ENCODE results near the gene PI3. TPM values are rescaled to one million over a fixed set of nuclear protein-coding genes. Genes with fewer than 3 reads are reported as not detected.
"Not testable (repeated sequence)": the region's sequence is repeated elsewhere in the genome, so short reads cannot be mapped to it uniquely, and the experiment has no call there.

Gene PI3
- total RNA-seq (100 to 1,000 TPM in 1 of 2 donors, 1 to 10 TPM in 1; 1.4 to 165 TPM), polyA plus RNA-seq (ENCODE audit: insufficient read length in 6 of 6) (under 1 TPM in 1 of 6 donors, not detected in 5; 0.25 TPM)
- long read RNA-seq, donor 1, result 0 reads
- long read RNA-seq, donor 2, result 0 reads
- long read RNA-seq, donor 3, result 0 reads
- long read RNA-seq, donor 4, partial matches to known transcripts, result 0 of 1 reads
- long read RNA-seq, donor 4, other reads (novel, unspliced or antisense), result 0 of 1 reads
- long read RNA-seq, donor 5, result 0 reads
- long read RNA-seq, donor 6, result 0 reads
- long read RNA-seq, donor 7, result 0 reads
- long read RNA-seq, donor 8, result 0 reads
- long read RNA-seq, donor 9, result 0 reads
- long read RNA-seq, donor 10, transcript PI3-201 (3 exons, 577 nt), result major isoform, 120 of 121 reads
- long read RNA-seq, donor 10, partial matches to known transcripts, result 0 of 121 reads
- long read RNA-seq, donor 10, other reads (novel, unspliced or antisense), result 1 of 121 reads
- long read RNA-seq, donor 11, result 0 reads
- long read RNA-seq, donor 12, result 0 reads

GRCh38 chr20:45174434-45175364 lies at the start of gene PI3:
Gene PI3 (plus strand): TSS chr20:45174902. CDS start chr20:45174923, 21 bp downstream.
- H3K4me3 ChIP-seq, result no peak within 1 kb of the TSS
- DNase-seq (peak in 1 of 4 donors; percentile 85), ATAC-seq (peak; percentile 25)
- intact Hi-C loops (cut with DNase I), result no loop called here
- H3K27me3 ChIP-seq, result no peaks in the 10 kb centered on the region
- H3K36me3 ChIP-seq, result no peaks in the 10 kb centered on the region
- peak within 1 kb of the TSS in 1 of 2 donors; percentile 64 for H3K27ac ChIP-seq
- no peak for TF ChIP-seq CTCF (IDR thresholded peaks at IDR 0.05)
- H3K4me1 ChIP-seq, result peaks cover 0 to 9% of the 10 kb centered on the region in 2 donors
- no peaks in the 10 kb centered on the region for H3K9me3 ChIP-seq

DNA sequence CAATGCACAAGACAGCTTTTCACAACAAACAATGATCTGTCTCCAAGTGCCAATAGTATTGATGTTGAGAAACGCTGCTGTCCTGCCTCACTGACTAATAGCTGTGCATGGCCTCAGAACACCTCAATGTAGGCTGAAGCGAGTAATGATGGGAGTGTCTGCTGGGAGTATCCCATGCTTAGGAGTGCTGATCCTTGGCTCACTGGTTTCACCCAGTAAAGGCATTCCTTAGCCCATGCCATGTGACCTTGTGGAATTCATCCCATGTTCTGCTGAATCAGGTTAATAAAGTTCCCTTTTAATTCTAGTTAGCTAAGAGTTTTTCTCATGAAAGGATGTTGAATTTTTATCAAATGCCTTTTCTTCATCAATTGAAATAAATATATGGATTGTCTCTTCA lies 46.6 kb upstream of the PI3 start:
- no peaks in the 10 kb centered on the region for H3K4me1 ChIP-seq
- H3K9me3 ChIP-seq, result no peaks in the 10 kb centered on the region
- ATAC-seq, result peak; percentile 92
- peak overlapping the region in 1 of 2 donors; percentile 40 for H3K27ac ChIP-seq
- intact Hi-C loops (cut with DNase I), result no loop called here
- H3K27me3 ChIP-seq, result peaks cover 5 to 33% of the 10 kb centered on the region in 2 donors
- H3K4me3 ChIP-seq, result no peak overlapping the region
- DNase-seq, result no peak
- no peaks in the 10 kb centered on the region for H3K36me3 ChIP-seq
- TF ChIP-seq CTCF (IDR thresholded peaks at IDR 0.05), result no peak

DNA sequence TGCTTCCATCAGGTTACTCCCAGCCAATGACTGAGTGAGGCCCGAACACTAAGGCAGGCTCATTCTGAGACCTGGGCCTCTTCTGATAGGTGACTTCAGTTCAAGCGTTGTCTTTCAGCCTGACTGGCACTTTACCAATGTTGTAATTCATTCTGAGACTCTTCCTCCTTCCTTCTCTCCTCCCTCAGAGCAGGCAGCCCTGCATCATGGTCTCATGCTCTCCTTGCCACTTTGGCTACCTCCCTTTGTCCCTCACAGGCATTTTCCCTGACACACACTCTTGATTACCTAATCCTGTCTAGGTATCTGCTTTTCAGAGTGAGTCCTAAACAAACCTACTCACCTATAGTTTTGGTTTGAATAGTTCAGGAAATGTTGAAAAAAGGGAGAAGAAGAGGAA lies 37.8 kb upstream of the PI3 start:
- ATAC-seq (no peak), DNase-seq (no peak)
- Histone ChIP-seq H3K4me3 (no peak overlapping the region), H3K27me3 (no peaks in the 10 kb centered on the region), H3K36me3 (no peaks in the 10 kb centered on the region), H3K9me3 (no peaks in the 10 kb centered on the region), H3K27ac (no peak overlapping the region), H3K4me1 (no peaks in the 10 kb centered on the region)
- no peak for TF ChIP-seq CTCF (IDR thresholded peaks at IDR 0.05)
- intact Hi-C loops (cut with DNase I), result no loop called here

DNA sequence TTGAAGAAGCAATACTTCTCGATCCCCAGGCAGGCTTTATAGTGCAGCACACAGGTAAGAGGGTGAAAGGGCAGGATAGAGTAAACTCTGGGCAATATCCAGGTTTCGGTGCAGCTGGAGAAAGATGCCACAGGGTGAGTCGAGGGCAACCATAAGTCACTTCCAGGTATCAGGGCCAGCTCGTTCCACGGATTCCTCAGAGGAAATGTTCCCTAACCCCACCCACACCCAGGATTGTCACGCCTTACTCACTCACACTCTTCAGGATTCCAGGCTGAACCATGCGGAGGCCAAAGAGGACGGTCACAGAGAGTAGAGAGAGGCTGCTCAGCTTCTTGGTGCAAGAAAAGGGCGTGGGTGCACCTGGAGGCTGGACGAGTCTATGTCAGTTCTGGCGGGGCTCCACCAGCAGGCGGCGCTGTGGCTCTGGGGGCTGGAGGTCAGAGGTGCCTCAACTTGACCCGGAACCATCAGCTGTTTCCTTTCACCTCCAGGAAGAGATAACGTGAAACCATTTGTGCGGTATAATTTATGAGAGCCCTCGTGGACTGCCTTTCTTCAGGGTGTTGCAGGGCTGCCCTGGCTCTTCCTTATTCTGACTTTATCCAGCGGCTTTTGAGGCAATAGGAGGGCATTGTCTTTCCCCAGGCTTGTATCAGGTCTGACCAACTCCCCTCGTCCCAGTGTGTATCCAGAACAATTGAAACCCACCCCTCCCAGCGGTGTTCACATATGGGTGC lies 36.0 kb upstream of the PI3 start:
- Histone ChIP-seq H3K27ac (no peak overlapping the region), H3K4me1 (no peaks in the 10 kb centered on the region)
- peak; percentile 32 to 84 for TF ChIP-seq CTCF (IDR thresholded peaks at IDR 0.05)

DNA sequence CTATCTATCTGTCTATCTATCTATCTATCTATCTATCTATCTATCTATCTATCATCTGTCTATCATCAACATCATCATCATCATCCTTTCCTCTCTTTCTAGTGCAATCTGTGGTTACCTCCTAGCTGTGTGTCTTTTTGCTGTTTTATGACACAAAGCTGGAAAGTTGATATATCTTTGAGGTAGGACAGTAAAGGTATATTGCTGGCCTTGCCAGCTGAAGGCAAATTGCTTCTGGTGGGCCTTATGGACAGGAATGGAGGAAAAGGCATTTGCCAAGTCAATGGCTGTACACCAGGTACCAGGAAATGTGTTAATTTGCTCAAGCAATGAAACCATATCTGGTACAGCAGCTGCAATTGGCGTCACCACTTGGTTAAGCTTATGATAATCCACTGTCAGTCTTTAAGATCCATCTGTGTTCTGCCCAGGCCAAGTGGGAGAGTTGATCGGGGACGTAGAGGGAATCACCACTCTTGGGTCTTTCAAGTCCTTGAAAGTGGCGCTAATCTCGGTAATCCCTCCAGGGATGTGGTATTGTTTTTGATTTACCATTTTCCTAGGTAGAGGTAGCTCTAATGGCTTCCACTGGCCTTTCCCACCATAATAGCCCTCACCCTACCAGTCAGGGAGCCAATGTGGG lies 34.8 kb upstream of the PI3 start:
- H3K9me3 ChIP-seq; H3K27ac ChIP-seq; DNase-seq; H3K36me3 ChIP-seq; H3K4me3 ChIP-seq; ATAC-seq; H3K27me3 ChIP-seq; intact Hi-C loops (cut with DNase I); H3K4me1 ChIP-seq: not testable (repeated sequence)

More for the DNA sequence above, 36.0 kb upstream of the PI3 start:
- Histone ChIP-seq H3K9me3 (no peaks in the 10 kb centered on the region), H3K27me3 (no peaks in the 10 kb centered on the region), H3K36me3 (no peaks in the 10 kb centered on the region), H3K4me3 (no peak overlapping the region)
- peak; percentile 87 for ATAC-seq
- peak in 2 of 4 donors; percentile 62 to 96 for DNase-seq
- intact Hi-C loops (cut with DNase I), result no loop called here

Measured in left lung (tissue), 14 donors.